Measurements from ENCODE around the gene SKOR1.

Gene SKOR1

GRCh38 chr15:67863442-67863987 lies 38.2 kb downstream of the SKOR1 start:
- Histone ChIP-seq H3K4me1 (ENCODE audit: control insufficient read depth, insufficient read depth, low read length, poor library complexity, severe bottlenecking) (no peaks in the 10 kb centered on the region), H3K36me3 (ENCODE audit: control insufficient read depth, insufficient read depth, low read length) (no peaks in the 10 kb centered on the region), H3K9me3 (ENCODE audit: control insufficient read depth, low read length) (no peaks in the 10 kb centered on the region), H3K27ac (ENCODE audit: insufficient read depth, low read length, poor library complexity, severe bottlenecking) (no peak overlapping the region), H3K4me3 (ENCODE audit: insufficient read depth, low read depth, low read length, poor library complexity, severe bottlenecking) (peak overlapping the region; percentile 21), H3K27me3 (replicated peaks; ENCODE audit: control insufficient read depth, insufficient read depth, low read length, poor library complexity, severe bottlenecking) (peaks cover 4% of the 10 kb centered on the region)
- DNase-seq, result peak; percentile 17 to 33 (median 30)

DNA sequence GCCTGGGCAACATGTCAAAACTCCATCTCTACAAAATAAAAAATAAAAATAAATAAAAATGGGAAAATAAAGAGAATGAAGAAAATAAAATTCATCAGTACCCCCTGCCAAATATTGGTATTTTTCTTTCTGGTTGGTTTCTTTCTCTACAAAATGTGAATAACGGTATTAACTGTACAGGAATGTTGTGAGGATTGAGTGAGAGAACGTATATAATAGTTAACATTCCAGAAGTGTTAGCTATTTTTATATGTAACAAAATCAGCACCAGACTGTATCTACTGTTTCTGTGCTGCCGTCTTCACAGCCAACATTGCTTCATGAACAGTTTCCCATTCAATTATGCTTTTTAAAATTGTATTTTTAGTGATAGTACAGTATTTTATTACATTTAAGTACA lies 40.0 kb downstream of the SKOR1 start:
- H3K27ac ChIP-seq (ENCODE audit: insufficient read depth, low read length, poor library complexity, severe bottlenecking), result no peak overlapping the region
- H3K9me3 ChIP-seq (ENCODE audit: control insufficient read depth, low read length), result no peaks in the 10 kb centered on the region
- H3K36me3 ChIP-seq (ENCODE audit: control insufficient read depth, insufficient read depth, low read length), result no peaks in the 10 kb centered on the region
- peaks cover 4% of the 10 kb centered on the region for H3K27me3 ChIP-seq (replicated peaks; ENCODE audit: control insufficient read depth, insufficient read depth, low read length, poor library complexity, severe bottlenecking)
- H3K4me1 ChIP-seq (ENCODE audit: control insufficient read depth, insufficient read depth, low read length, poor library complexity, severe bottlenecking), result no peaks in the 10 kb centered on the region
- DNase-seq, result no peak
- no peak overlapping the region for H3K4me3 ChIP-seq (ENCODE audit: insufficient read depth, low read depth, low read length, poor library complexity, severe bottlenecking)

DNA sequence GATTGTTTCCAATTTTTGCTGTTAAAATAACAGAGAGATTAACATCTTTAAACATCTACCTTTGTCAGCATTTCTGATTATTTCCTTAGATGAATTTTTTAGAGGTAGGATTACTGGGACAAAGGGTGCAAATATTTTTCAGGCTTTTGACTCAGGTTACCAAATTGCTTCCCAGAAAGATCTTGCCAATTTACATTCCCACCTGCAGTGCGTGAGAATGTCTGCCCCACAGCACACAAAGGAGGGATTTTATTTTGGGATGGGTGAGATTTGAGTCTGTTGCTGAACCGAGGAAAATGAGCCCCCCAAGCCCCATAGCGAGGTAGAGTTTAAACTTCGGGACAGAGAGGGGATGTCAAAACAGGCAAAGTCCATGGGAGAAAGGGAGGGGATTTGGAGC lies 40.5 kb downstream of the SKOR1 start:
- no peaks in the 10 kb centered on the region for H3K9me3 ChIP-seq (ENCODE audit: control insufficient read depth, low read length)
- H3K27me3 ChIP-seq (replicated peaks; ENCODE audit: control insufficient read depth, insufficient read depth, low read length, poor library complexity, severe bottlenecking), result peaks cover 4% of the 10 kb centered on the region
- H3K36me3 ChIP-seq (ENCODE audit: control insufficient read depth, insufficient read depth, low read length), result no peaks in the 10 kb centered on the region
- no peak overlapping the region for H3K4me3 ChIP-seq (ENCODE audit: insufficient read depth, low read depth, low read length, poor library complexity, severe bottlenecking)
- H3K4me1 ChIP-seq (ENCODE audit: control insufficient read depth, insufficient read depth, low read length, poor library complexity, severe bottlenecking), result no peaks in the 10 kb centered on the region
- no peak for DNase-seq
- H3K27ac ChIP-seq (ENCODE audit: insufficient read depth, low read length, poor library complexity, severe bottlenecking), result no peak overlapping the region

- Histone ChIP-seq H3K4me3 (ENCODE audit: insufficient read depth, low read depth, low read length, poor library complexity, severe bottlenecking) (no peak overlapping the region), H3K27ac (ENCODE audit: insufficient read depth, low read length, poor library complexity, severe bottlenecking) (no peak overlapping the region), H3K36me3 (ENCODE audit: control insufficient read depth, insufficient read depth, low read length) (no peaks in the 10 kb centered on the region)
Observed at GRCh38 chr15:67869701-67870100, 44.4 kb downstream of the SKOR1 start.

GRCh38 chr15:67870868-67871408 lies 45.6 kb downstream of the SKOR1 start:
- no peaks in the 10 kb centered on the region for H3K4me1 ChIP-seq (ENCODE audit: control insufficient read depth, insufficient read depth, low read length, poor library complexity, severe bottlenecking)
- no peaks in the 10 kb centered on the region for H3K36me3 ChIP-seq (ENCODE audit: control insufficient read depth, insufficient read depth, low read length)
- no peak overlapping the region for H3K27ac ChIP-seq (ENCODE audit: insufficient read depth, low read length, poor library complexity, severe bottlenecking)
- no peaks in the 10 kb centered on the region for H3K27me3 ChIP-seq (replicated peaks; ENCODE audit: control insufficient read depth, insufficient read depth, low read length, poor library complexity, severe bottlenecking)
- no peak for DNase-seq
- no peaks in the 10 kb centered on the region for H3K9me3 ChIP-seq (ENCODE audit: control insufficient read depth, low read length)
- H3K4me3 ChIP-seq (ENCODE audit: insufficient read depth, low read depth, low read length, poor library complexity, severe bottlenecking), result no peak overlapping the region

More at GRCh38 chr15:67869701-67870100, 44.4 kb downstream of the SKOR1 start:
- Histone ChIP-seq H3K27me3 (replicated peaks; ENCODE audit: control insufficient read depth, insufficient read depth, low read length, poor library complexity, severe bottlenecking) (no peaks in the 10 kb centered on the region), H3K9me3 (ENCODE audit: control insufficient read depth, low read length) (no peaks in the 10 kb centered on the region), H3K4me1 (ENCODE audit: control insufficient read depth, insufficient read depth, low read length, poor library complexity, severe bottlenecking) (no peaks in the 10 kb centered on the region)
- no peak for DNase-seq

GRCh38 chr15:67873777-67874176 lies 48.5 kb downstream of the SKOR1 start:
- no peak overlapping the region for H3K27ac ChIP-seq (ENCODE audit: insufficient read depth, low read length, poor library complexity, severe bottlenecking)
- no peak for DNase-seq
- H3K27me3 ChIP-seq (replicated peaks; ENCODE audit: control insufficient read depth, insufficient read depth, low read length, poor library complexity, severe bottlenecking), result no peaks in the 10 kb centered on the region
- H3K36me3 ChIP-seq (ENCODE audit: control insufficient read depth, insufficient read depth, low read length), result no peaks in the 10 kb centered on the region
- H3K9me3 ChIP-seq (ENCODE audit: control insufficient read depth, low read length), result no peaks in the 10 kb centered on the region
- no peaks in the 10 kb centered on the region for H3K4me1 ChIP-seq (ENCODE audit: control insufficient read depth, insufficient read depth, low read length, poor library complexity, severe bottlenecking)
- H3K4me3 ChIP-seq (ENCODE audit: insufficient read depth, low read depth, low read length, poor library complexity, severe bottlenecking), result no peak overlapping the region

DNA sequence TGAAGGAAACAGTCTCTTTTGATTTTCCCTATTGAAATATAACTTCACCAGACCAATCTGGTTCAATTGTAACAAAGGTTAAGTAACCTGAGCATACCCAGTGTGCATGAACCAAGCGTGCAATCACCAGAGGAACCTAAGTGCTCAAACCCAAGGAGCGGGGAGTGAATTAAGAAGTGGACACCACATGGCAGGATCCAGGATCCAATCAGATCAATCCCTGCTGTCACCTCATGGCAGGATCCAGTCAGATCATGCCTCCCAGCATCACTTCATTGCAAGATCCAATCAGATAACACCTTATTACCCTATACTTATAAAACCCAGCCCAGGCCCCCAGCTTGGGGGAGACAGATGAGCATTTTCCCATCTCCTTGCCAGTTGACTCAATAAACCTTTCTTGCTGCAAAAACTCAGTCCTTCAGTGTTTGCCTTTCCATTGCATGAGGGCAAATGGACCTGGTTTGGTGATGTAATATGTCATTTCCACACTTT lies 53.5 kb downstream of the SKOR1 start:
- Histone ChIP-seq H3K27me3 (replicated peaks; ENCODE audit: control insufficient read depth, insufficient read depth, low read length, poor library complexity, severe bottlenecking) (peaks cover 4% of the 10 kb centered on the region), H3K27ac (ENCODE audit: insufficient read depth, low read length, poor library complexity, severe bottlenecking) (no peak overlapping the region), H3K36me3 (ENCODE audit: control insufficient read depth, insufficient read depth, low read length) (no peaks in the 10 kb centered on the region), H3K9me3 (ENCODE audit: control insufficient read depth, low read length) (no peaks in the 10 kb centered on the region), H3K4me1 (ENCODE audit: control insufficient read depth, insufficient read depth, low read length, poor library complexity, severe bottlenecking) (no peaks in the 10 kb centered on the region), H3K4me3 (ENCODE audit: insufficient read depth, low read depth, low read length, poor library complexity, severe bottlenecking) (no peak overlapping the region)
- no peak for DNase-seq

DNA sequence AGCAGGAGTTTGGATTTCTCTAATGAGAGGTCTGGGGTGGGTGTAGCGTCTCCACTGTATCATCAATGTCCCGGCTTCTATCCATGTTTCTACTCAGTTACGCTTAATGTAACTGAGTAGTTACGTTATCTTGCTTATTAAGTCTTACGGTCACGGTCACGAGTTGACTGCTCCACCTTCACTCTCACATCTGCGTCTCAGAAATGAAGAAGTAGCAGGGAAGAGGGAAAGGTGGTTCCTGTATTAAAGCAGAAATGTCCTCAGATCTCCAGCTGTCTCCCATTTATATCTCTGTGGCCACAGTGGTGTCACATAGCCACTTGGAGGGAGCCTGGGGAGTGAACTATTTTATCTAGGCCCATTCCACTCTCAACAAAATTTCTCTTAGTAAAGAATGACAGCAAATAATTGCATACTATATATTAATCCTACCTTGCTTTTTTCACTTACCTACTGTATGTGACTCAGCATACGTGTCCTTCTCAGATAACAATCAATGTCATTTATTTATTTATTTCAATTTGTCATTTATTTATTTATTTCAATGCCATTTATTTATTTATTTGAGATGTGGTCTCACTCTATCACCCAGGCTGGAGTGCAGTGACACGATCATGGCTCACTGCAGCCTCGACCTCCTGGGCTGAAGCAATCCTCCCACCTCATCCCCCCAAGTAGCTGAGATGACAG lies 54.3 kb downstream of the SKOR1 start:
- Histone ChIP-seq H3K4me1 (ENCODE audit: control insufficient read depth, insufficient read depth, low read length, poor library complexity, severe bottlenecking) (no peaks in the 10 kb centered on the region), H3K27me3 (replicated peaks; ENCODE audit: control insufficient read depth, insufficient read depth, low read length, poor library complexity, severe bottlenecking) (peaks cover 5% of the 10 kb centered on the region), H3K27ac (ENCODE audit: insufficient read depth, low read length, poor library complexity, severe bottlenecking) (no peak overlapping the region), H3K4me3 (ENCODE audit: insufficient read depth, low read depth, low read length, poor library complexity, severe bottlenecking) (no peak overlapping the region), H3K36me3 (ENCODE audit: control insufficient read depth, insufficient read depth, low read length) (no peaks in the 10 kb centered on the region), H3K9me3 (ENCODE audit: control insufficient read depth, low read length) (no peaks in the 10 kb centered on the region)
- no peak for DNase-seq

DNA sequence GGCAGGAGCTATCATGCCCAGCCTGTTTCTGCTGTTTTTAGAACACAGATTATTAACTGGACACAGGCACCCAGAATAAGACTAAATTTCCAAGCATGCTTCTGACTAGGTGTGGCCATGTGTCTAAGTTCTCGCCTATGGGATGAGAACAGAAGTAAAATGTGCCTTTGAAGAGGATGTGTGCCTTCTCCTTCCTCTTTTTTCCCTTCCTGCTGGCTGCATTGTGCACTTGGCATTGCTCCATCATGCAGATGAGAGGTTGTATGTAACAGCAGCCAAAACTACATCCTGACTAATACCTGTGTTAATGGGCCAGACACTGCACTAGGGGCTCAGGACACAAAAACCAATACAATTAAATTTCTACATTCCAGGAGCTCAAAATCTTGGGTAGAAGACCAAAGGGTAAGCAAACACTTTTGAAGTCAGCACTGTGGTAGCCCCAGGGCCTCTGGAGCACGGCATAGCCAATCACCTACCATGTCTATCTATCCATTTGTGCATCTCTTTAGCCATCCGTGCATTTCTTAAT lies 55.4 kb downstream of the SKOR1 start:
- no peak for DNase-seq
- no peak overlapping the region for H3K27ac ChIP-seq (ENCODE audit: insufficient read depth, low read length, poor library complexity, severe bottlenecking)
- peaks cover 3% of the 10 kb centered on the region for H3K4me1 ChIP-seq (ENCODE audit: control insufficient read depth, insufficient read depth, low read length, poor library complexity, severe bottlenecking)

More for the DNA sequence above, 55.4 kb downstream of the SKOR1 start:
- no peaks in the 10 kb centered on the region for H3K36me3 ChIP-seq (ENCODE audit: control insufficient read depth, insufficient read depth, low read length)
- H3K27me3 ChIP-seq (replicated peaks; ENCODE audit: control insufficient read depth, insufficient read depth, low read length, poor library complexity, severe bottlenecking), result peaks cover 12% of the 10 kb centered on the region
- no peak overlapping the region for H3K4me3 ChIP-seq (ENCODE audit: insufficient read depth, low read depth, low read length, poor library complexity, severe bottlenecking)
- H3K9me3 ChIP-seq (ENCODE audit: control insufficient read depth, low read length), result no peaks in the 10 kb centered on the region

All from effector memory CD4-positive, alpha-beta T cell (primary cell).